Measurements from ENCODE around the gene EHD2. TPM values are rescaled to one million over a fixed set of nuclear protein-coding genes. Genes with fewer than 3 reads are reported as not detected.

Gene EHD2
- total RNA-seq, 1 donor from 2014 or later = 53.4 TPM

DNA sequence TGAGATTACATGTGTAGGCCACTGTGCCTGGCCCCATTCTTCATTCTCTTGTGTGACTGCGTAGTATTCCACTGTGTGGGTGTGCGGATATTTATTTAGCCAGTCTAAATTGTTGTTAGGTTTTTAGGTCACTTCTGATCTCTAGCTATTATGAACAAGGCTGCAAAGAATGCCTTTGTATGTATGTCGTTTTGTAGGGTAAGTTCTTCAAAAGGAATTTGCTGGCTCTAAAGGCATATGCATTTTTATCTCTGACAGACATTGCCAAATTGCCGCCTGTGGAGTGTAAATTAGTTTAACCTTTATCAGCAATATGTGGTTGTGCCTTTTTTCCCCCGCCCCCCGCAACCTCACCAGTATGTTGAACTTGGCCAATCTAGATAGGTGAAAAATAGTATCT is 30.3 kb upstream of the EHD2 start:
- no peak for FAIRE-seq
- H3K36me3 ChIP-seq (ENCODE audit: control insufficient read depth, insufficient read depth, low read length) = peaks cover 7% of the 10 kb centered on the region
- DNase-seq (ENCODE audit: low read depth) = no peak
- TF ChIP-seq, protein P1, sequence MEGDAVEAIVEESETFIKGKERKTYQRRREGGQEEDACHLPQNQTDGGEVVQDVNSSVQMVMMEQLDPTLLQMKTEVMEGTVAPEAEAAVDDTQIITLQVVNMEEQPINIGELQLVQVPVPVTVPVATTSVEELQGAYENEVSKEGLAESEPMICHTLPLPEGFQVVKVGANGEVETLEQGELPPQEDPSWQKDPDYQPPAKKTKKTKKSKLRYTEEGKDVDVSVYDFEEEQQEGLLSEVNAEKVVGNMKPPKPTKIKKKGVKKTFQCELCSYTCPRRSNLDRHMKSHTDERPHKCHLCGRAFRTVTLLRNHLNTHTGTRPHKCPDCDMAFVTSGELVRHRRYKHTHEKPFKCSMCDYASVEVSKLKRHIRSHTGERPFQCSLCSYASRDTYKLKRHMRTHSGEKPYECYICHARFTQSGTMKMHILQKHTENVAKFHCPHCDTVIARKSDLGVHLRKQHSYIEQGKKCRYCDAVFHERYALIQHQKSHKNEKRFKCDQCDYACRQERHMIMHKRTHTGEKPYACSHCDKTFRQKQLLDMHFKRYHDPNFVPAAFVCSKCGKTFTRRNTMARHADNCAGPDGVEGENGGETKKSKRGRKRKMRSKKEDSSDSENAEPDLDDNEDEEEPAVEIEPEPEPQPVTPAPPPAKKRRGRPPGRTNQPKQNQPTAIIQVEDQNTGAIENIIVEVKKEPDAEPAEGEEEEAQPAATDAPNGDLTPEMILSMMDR (IDR thresholded peaks at IDR 0.05; ENCODE audit: insufficient read depth, low read length, severe bottlenecking) = no peak
- H3K4me3 ChIP-seq (ENCODE audit: low read depth, low read length) = no peak overlapping the region
- no peaks in the 10 kb centered on the region for H3K27me3 ChIP-seq (ENCODE audit: control insufficient read depth, insufficient read depth, low read length)

DNA sequence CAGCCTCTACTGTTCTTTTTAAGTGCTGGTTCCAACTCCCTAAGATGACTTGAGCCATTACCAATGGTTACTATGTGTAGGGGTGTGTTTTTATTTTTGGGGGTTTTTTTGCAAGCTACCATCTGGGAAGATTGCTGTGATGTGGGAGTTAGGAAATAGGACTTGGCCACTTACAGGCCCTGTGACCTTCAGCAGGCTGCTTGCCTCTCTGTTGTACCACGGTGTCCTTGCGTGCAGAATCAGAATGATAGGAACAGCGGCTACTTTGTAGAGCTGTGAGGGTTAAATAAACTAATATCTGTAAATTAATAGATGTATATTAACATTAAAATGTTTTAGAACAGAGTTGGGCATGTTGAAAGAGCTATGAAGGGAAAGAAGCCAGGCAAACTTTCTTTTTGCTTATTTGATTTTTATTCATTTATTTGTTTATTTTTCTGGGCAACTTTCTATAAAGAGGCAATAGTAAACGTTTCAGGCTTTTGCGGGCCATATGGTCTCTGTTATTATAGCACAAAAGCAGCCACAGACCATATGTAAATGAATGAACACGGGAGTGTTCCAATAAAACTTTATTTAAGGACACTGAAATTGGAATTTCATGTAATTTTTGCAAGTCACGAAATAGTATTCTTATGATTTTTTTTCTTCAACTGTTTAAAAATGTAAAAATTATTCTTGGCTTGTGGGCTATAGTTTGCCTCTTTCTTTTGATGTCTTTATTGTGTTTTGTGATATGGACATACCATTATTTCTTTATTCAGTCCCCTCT is 26.4 kb upstream of the EHD2 start:
- FAIRE-seq (no peak), DNase-seq (ENCODE audit: low read depth) (no peak)
- TF ChIP-seq, protein P1 (IDR thresholded peaks at IDR 0.05; ENCODE audit: insufficient read depth, low read length, severe bottlenecking) = no peak
- Histone ChIP-seq H3K4me3 (ENCODE audit: low read depth, low read length) (no peak overlapping the region), H3K36me3 (ENCODE audit: control insufficient read depth, insufficient read depth, low read length) (peaks cover 6% of the 10 kb centered on the region), H3K27me3 (ENCODE audit: control insufficient read depth, insufficient read depth, low read length) (no peaks in the 10 kb centered on the region)

DNA sequence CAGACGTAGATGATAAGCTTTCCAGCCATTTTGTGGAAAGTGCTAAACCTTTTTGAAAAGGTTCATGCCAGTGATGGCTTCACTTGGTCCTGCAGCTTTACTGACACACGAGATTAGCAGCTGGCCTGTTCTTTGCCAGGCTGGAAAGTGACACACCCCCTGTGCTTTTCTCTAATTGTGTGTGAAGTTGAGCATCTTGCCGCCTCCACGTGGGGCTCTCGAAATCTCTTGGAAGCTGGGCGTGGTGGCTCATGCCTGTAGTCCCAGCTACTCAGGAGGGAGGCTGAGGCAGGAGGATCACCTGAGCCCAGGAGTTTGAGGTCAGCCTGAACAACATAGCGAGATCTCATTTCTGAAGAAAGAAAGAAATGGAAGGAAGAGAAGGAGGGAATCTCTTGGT is 25.3 kb upstream of the EHD2 start:
- Histone ChIP-seq H3K27me3 (ENCODE audit: control insufficient read depth, insufficient read depth, low read length) (no peaks in the 10 kb centered on the region), H3K36me3 (ENCODE audit: control insufficient read depth, insufficient read depth, low read length) (peaks cover 6% of the 10 kb centered on the region), H3K4me3 (ENCODE audit: low read depth, low read length) (no peak overlapping the region)
- TF ChIP-seq, protein P1 (IDR thresholded peaks at IDR 0.05; ENCODE audit: insufficient read depth, low read length, severe bottlenecking) = no peak
- FAIRE-seq = no peak
- DNase-seq (ENCODE audit: low read depth) = no peak

DNA sequence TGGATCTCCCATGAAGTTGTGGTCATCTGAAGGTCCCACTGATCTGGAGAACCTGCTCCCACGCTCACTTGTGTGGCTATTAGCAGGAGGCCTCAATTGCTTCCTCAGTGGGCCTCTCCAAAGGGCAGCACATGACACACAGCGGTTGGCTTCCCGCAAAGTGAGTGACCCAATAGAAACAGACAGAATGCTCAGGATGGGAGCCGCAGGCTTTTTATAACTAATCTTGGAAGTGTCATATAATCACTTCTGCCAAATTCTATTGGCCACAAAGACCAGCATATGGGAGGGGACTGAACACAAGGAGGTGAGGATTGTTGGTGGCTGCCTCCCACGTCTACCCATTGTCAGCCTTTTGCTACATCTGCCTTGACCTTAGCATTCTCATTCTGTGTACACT is 22.1 kb upstream of the EHD2 start:
- DNase-seq (ENCODE audit: low read depth) (no peak), FAIRE-seq (no peak)
- TF ChIP-seq, protein P1 (IDR thresholded peaks at IDR 0.05; ENCODE audit: insufficient read depth, low read length, severe bottlenecking) = no peak
- Histone ChIP-seq H3K4me3 (ENCODE audit: low read depth, low read length) (no peak overlapping the region), H3K27me3 (ENCODE audit: control insufficient read depth, insufficient read depth, low read length) (no peaks in the 10 kb centered on the region), H3K36me3 (ENCODE audit: control insufficient read depth, insufficient read depth, low read length) (peaks cover 2% of the 10 kb centered on the region)

DNA sequence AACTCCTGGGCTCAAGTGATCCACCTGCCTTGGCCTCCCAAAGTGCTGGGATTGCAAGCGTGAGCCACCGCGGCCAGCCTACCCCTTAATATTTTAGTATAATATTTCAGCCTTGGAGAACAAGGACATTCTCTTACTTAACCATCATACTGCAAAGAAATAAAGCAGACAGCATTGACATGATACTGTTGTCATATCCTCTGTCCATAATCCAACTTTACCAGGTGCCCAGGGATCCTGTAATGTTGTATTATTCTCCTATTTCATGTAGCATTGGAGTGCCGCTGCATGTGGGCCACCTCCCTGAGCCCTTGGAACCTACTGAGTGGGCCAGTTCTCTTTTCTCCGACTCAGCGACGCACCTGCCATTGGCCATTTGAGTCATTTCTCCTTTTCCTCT is 21.4 kb upstream of the EHD2 start:
- DNase-seq (ENCODE audit: low read depth) (no peak), FAIRE-seq (no peak)
- H3K27me3 ChIP-seq (ENCODE audit: control insufficient read depth, insufficient read depth, low read length) = no peaks in the 10 kb centered on the region
- H3K36me3 ChIP-seq (ENCODE audit: control insufficient read depth, insufficient read depth, low read length) = peaks cover 2% of the 10 kb centered on the region
- TF ChIP-seq, protein P1 (IDR thresholded peaks at IDR 0.05; ENCODE audit: insufficient read depth, low read length, severe bottlenecking) = no peak
- no peak overlapping the region for H3K4me3 ChIP-seq (ENCODE audit: low read depth, low read length)

DNA sequence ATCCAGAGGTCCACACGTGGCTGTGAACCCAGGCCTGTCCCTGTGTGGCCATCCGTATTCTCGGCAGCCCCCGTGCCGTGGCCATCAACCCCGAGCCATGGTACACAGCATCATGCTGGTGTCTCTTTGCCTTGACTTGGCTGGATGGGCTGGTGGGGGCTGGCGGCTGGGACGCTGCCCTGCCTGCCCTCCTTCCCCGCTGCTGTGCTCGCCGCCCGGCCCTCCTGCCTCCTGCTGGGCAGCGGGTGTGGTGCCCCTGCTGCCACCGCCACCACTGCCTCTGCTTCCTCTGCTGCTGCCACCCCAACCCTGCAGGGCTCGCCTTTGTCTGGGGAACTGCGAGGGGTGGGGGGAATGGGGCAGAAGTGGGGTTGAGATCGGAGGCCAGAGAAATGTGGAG is 19.7 kb upstream of the EHD2 start:
- Histone ChIP-seq H3K27me3 (ENCODE audit: control insufficient read depth, insufficient read depth, low read length) (no peaks in the 10 kb centered on the region), H3K4me3 (ENCODE audit: low read depth, low read length) (no peak overlapping the region), H3K36me3 (ENCODE audit: control insufficient read depth, insufficient read depth, low read length) (peaks cover 6% of the 10 kb centered on the region)
- DNase-seq (ENCODE audit: low read depth) = no peak
- TF ChIP-seq, protein P1 (IDR thresholded peaks at IDR 0.05; ENCODE audit: insufficient read depth, low read length, severe bottlenecking) = no peak
- FAIRE-seq = no peak
